Prostate gland (tissue), 2 donors: ENCODE results near the gene CERS3. TPM values are rescaled to one million over a fixed set of nuclear protein-coding genes. Genes with fewer than 3 reads are reported as not detected.
A peak's percentile ranks its signal among the peaks of the same experiment; 100 is the strongest.

Source experiments
- DNase-seq: peaks from one replicate; pipeline ENCODE4 v3.0.0-alpha.2; 2019; ENCODE audit warnings: low spot score
- H3K27ac ChIP-seq, 2 donors: fragments of 200-600 bp; sonication (generic); 2 replicates each; pipeline ENCODE4 v1.5.1; 2017 to 2019
- H3K27me3 ChIP-seq: fragments of 200-600 bp; sonication (generic); replicated peaks from 2 replicates; pipeline ENCODE4 v1.5.1; 2019; ENCODE audit not compliant: insufficient read depth
- H3K36me3 ChIP-seq, 2 donors: fragments of 200-600 bp; sonication (generic); 1 replicate in 1 of 2; 2 replicates in 1 of 2; pipeline versions ENCODE4 v1.5.1 to v1.8.1; 2017 to 2019
- H3K4me1 ChIP-seq: fragments of 200-600 bp; sonication (generic); replicated peaks from 2 replicates; pipeline ENCODE4 v1.5.1; 2019
- H3K4me3 ChIP-seq, 2 donors: fragments of 200-600 bp; sonication (generic); 2 replicates each; pipeline ENCODE4 v1.5.1; 2017 to 2019
- H3K9me3 ChIP-seq: fragments of 200-600 bp; sonication (generic); 2 replicates; pipeline ENCODE4 v1.5.1; 2017
- CTCF ChIP-seq, 4 experiments: fragments of 200-600 bp in 2 of 4; fragments of 450-650 bp in 2 of 4; sonication (generic) in 2 of 4; IDR thresholded peaks; 1 replicate in 3 of 4; 2 replicates in 1 of 4; pipeline ENCODE4 v1.5.1; 2016 to 2019; ENCODE audit warnings: antibody characterized with exemption in 4 of 4, mild to moderate bottlenecking in 2 of 4, moderate library complexity in 2 of 4
- POLR2A ChIP-seq: fragments of 450-650 bp; IDR thresholded peaks from one replicate; pipeline ENCODE4 v1.6.1; 2016; ENCODE audit warnings: antibody characterized with exemption, mild to moderate bottlenecking
- POLR2AphosphoS5 ChIP-seq: sonication (generic); formaldehyde crosslinking; IDR thresholded peaks from one replicate; pipeline ENCODE4 v1.6.1; 2017; ENCODE audit warnings: antibody characterized with exemption
- WGBS: methylation state at CpG from one replicate; pipeline ENCODE4 v1.1.5; 2018; 5-methylcytosine and 5-hydroxymethylcytosine counted together
- intact Hi-C: fragments of 100-400 bp; cut with DNase I; formaldehyde crosslinking; loops from one replicate; pipeline ENCODE4 v1.14.2; 2022
- total RNA-seq, 2 donors: library from RNA; depleted of rRNA; stranded (reverse); fragments of >200 nt; gene quantifications; one replicate each; pipeline ENCODE4 v1.1.0, GENCODE V29; 2016

Gene CERS3
- total RNA-seq, 2 donors from 2014 or later, result 0.73 to 4.0 TPM

GRCh38 chr15:100531823-100532327 lies 3.1 kb upstream of the CERS3 start:
- H3K27ac ChIP-seq, result no peak overlapping the region
- no peaks in the 10 kb centered on the region for H3K36me3 ChIP-seq
- 79% methylated on average over 11 of the region's 11 CpGs for WGBS
- no peaks in the 10 kb centered on the region for H3K4me1 ChIP-seq
- no peaks in the 10 kb centered on the region for H3K27me3 ChIP-seq
- TF ChIP-seq POLR2A, result no peak
- no peak for TF ChIP-seq POLR2AphosphoS5
- no peak overlapping the region for H3K4me3 ChIP-seq
- DNase-seq, result no peak
- intact Hi-C loops, result no loop called here
- H3K9me3 ChIP-seq, result no peaks in the 10 kb centered on the region

- WGBS, result 87% methylated on average over 4 of the region's 4 CpGs
- no peak for DNase-seq
- TF ChIP-seq POLR2A (no peak), POLR2AphosphoS5 (no peak), CTCF (IDR thresholded peaks at IDR 0.05) (no peak)
- Histone ChIP-seq H3K27ac (no peak overlapping the region), H3K4me3 (no peak overlapping the region), H3K27me3 (no peaks in the 10 kb centered on the region), H3K9me3 (no peaks in the 10 kb centered on the region), H3K36me3 (no peaks in the 10 kb centered on the region), H3K4me1 (no peaks in the 10 kb centered on the region)
- intact Hi-C loops, result no loop called here
These were observed 2.5 kb upstream of the CERS3 start for GRCh38 chr15:100531204-100531603.

- no peaks in the 10 kb centered on the region for H3K27me3 ChIP-seq
- intact Hi-C loops, result no loop called here
- 30% methylated on average over 2 of the region's 2 CpGs for WGBS
- H3K4me3 ChIP-seq, result no peak overlapping the region
- peak; percentile 50 for TF ChIP-seq POLR2AphosphoS5
- TF ChIP-seq CTCF (IDR thresholded peaks at IDR 0.05), result no peak
- no peak for TF ChIP-seq POLR2A
- H3K36me3 ChIP-seq, result no peaks in the 10 kb centered on the region
- no peaks in the 10 kb centered on the region for H3K4me1 ChIP-seq
- H3K27ac ChIP-seq, result peak overlapping the region in 1 of 2 donors; percentile 7
- no peaks in the 10 kb centered on the region for H3K9me3 ChIP-seq
- peak; percentile 40 for DNase-seq
These were observed 806 bp upstream of the CERS3 start for GRCh38 chr15:100529556-100529955.

- H3K4me3 ChIP-seq, result no peak overlapping the region
- intact Hi-C loops, result no loop called here
- no peaks in the 10 kb centered on the region for H3K27me3 ChIP-seq
- TF ChIP-seq CTCF (IDR thresholded peaks at IDR 0.05) (peak in 2 of 4 experiments; percentile 18 to 42), POLR2AphosphoS5 (peak; percentile 89), POLR2A (no peak)
- no peaks in the 10 kb centered on the region for H3K36me3 ChIP-seq
- H3K4me1 ChIP-seq, result no peaks in the 10 kb centered on the region
- peak; percentile 93 for DNase-seq
- H3K27ac ChIP-seq, result peak overlapping the region; percentile 7 to 47
- no peaks in the 10 kb centered on the region for H3K9me3 ChIP-seq
- WGBS, result 6% methylated on average over 6 of the region's 6 CpGs
These were observed 2.7 kb downstream of the CERS3 start for GRCh38 chr15:100526027-100526481.

- WGBS, result 6% methylated on average over 1 of the region's 1 CpG
- TF ChIP-seq POLR2A, result no peak
- no peak for TF ChIP-seq POLR2AphosphoS5
- no peak for TF ChIP-seq CTCF (IDR thresholded peaks at IDR 0.05)
These were observed 3.3 kb downstream of the CERS3 start for GRCh38 chr15:100525436-100525835.

More at GRCh38 chr15:100525436-100525835, 3.3 kb downstream of the CERS3 start:
- no peak overlapping the region for H3K4me3 ChIP-seq
- intact Hi-C loops, result no loop called here
- H3K9me3 ChIP-seq, result no peaks in the 10 kb centered on the region
- H3K4me1 ChIP-seq, result no peaks in the 10 kb centered on the region
- peak overlapping the region; percentile 7 to 47 for H3K27ac ChIP-seq
- no peaks in the 10 kb centered on the region for H3K27me3 ChIP-seq
- no peaks in the 10 kb centered on the region for H3K36me3 ChIP-seq
- DNase-seq, result no peak
